ENCODE results near the gene C1orf74. TPM values are rescaled to one million over a fixed set of nuclear protein-coding genes. Genes with fewer than 3 reads are reported as not detected.
"Not testable (repeated sequence)": the region's sequence is repeated elsewhere in the genome, so short reads cannot be mapped to it uniquely, and the experiment has no call there.

The C1orf74 gene
- total and polyA plus RNA-seq, 4 donors, result 0.82 to 1.8 (median 1.1) TPM

DNA sequence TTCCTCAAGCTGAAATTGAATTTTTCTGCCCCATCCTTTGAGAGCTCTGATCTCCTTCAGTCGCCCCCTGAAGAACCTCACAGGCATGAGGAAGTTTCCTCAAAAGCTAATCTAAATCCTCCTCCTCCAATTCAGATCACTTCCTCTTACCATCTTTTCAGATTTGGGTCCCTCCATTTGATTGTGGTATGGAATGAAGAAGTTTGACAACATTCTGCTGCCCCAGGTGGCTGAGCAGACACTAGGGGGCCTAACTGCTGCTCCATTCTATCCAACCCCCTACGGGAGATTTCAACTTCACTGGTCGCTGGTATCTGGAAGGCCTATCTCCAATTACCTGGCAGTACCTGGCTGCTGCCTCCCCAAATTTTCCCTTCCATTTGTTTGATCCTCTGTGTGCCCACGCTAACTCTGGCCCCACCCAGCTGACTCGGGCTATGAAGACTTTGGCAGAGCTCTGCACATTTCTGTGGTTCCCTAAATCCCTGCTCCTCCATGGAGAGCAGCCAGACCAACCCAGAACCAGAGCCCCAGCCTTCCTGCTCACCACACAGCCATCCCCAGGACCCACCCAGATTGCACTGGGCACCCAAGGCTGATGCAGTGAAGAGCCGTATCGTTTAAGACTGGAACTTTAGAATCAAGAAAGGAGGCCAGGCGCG is 13.8 kb upstream of the C1orf74 start:
- WGBS, result 88% methylated on average over 9 of the region's 9 CpGs

DNA sequence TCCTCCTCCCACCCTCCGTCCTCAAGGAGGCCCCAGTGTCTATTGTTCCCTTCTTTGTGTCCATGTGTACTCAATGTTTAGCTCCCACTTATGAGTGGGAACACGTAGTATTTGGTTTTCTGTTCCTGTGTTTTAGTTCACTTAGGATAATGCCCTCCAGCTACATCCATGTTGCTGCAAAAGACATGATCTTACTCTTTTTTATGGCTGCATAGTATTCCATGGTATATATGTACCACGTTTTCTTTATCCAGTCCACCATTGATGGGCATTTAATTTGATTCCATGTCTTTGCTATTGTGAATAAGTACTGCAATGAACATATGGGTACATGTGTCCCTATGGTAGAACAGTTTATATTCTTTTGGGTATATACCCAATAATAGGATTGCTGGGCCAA is 9.4 kb upstream of the C1orf74 start:
- H3K4me3 ChIP-seq (ENCODE audit: low read depth in 1 of 3, low read length in 3 of 3); H3K27me3 ChIP-seq (ENCODE audit: control insufficient read depth in 4 of 4, insufficient read depth in 4 of 4, low read length in 3 of 4); DNase-seq (ENCODE audit: low spot score); H3K9ac ChIP-seq (ENCODE audit: low read depth in 1 of 2, low read length in 2 of 2); H3K27ac ChIP-seq (ENCODE audit: low read depth in 1 of 2, low read length in 2 of 2); H3K9me3 ChIP-seq (ENCODE audit: control insufficient read depth in 4 of 4, low read length in 3 of 4): not testable (repeated sequence)
- Histone ChIP-seq H3K36me3 (ENCODE audit: control insufficient read depth in 4 of 4, insufficient read depth in 3 of 4, low read depth in 1 of 4, low read length in 3 of 4) (peaks cover 0 to 35% (median 19%) of the 10 kb centered on the region in 4 donors), H3K4me1 (ENCODE audit: control insufficient read depth in 4 of 4, insufficient read depth in 4 of 4, low read length in 3 of 4) (peaks cover 0 to 33% (median 17%) of the 10 kb centered on the region in 4 donors)
- WGBS, result 92% methylated on average over 3 of the region's 3 CpGs

More for the DNA sequence above, 13.8 kb upstream of the C1orf74 start:
- DNase-seq (ENCODE audit: low spot score), result no peak
- no peak overlapping the region for H3K9ac ChIP-seq (ENCODE audit: low read depth in 1 of 2, low read length in 2 of 2)
- H3K27ac ChIP-seq (ENCODE audit: low read depth in 1 of 2, low read length in 2 of 2), result no peak overlapping the region
- no peaks in the 10 kb centered on the region for H3K27me3 ChIP-seq (ENCODE audit: control insufficient read depth in 4 of 4, insufficient read depth in 4 of 4, low read length in 3 of 4)
- TF ChIP-seq HNF4G (IDR thresholded peaks at IDR 0.05), result no peak
- H3K4me1 ChIP-seq (ENCODE audit: control insufficient read depth in 4 of 4, insufficient read depth in 4 of 4, low read length in 3 of 4), result peaks cover 1 to 29% (median 17%) of the 10 kb centered on the region in 4 donors
- no peaks in the 10 kb centered on the region for H3K9me3 ChIP-seq (ENCODE audit: control insufficient read depth in 4 of 4, low read length in 3 of 4)
- no peak overlapping the region for H3K4me3 ChIP-seq (ENCODE audit: low read depth in 1 of 3, low read length in 3 of 3)
- peaks cover 0 to 14% (median 12%) of the 10 kb centered on the region in 4 donors for H3K36me3 ChIP-seq (ENCODE audit: control insufficient read depth in 4 of 4, insufficient read depth in 3 of 4, low read depth in 1 of 4, low read length in 3 of 4)

DNA sequence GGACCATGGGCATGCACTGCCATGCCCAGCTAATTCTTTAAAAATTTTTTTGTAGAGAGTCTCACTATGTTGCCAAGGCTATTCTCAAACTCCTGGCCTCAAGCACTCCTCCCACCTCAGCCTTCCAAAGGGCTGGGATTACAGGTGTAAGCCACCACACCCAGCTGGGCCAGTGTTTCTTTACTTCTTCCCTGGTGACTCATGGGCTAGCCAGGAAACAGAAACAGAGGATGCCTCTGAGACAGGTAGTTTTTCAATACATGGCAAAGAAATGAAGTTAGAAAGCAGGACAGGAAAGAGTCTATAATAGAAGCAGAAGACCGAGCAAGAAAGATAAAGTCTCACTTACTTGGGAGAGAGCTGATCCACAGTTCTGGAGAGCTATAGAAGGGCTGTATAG is 7.6 kb upstream of the C1orf74 start:
- Histone ChIP-seq H3K9ac (ENCODE audit: low read depth in 1 of 2, low read length in 2 of 2) (no peak overlapping the region), H3K4me1 (ENCODE audit: control insufficient read depth in 4 of 4, insufficient read depth in 4 of 4, low read length in 3 of 4) (peaks cover 4 to 47% (median 34%) of the 10 kb centered on the region in 4 donors), H3K27me3 (ENCODE audit: control insufficient read depth in 4 of 4, insufficient read depth in 4 of 4, low read length in 3 of 4) (no peaks in the 10 kb centered on the region), H3K27ac (ENCODE audit: low read depth in 1 of 2, low read length in 2 of 2) (no peak overlapping the region), H3K36me3 (ENCODE audit: control insufficient read depth in 4 of 4, insufficient read depth in 3 of 4, low read depth in 1 of 4, low read length in 3 of 4) (peaks cover 0 to 37% (median 19%) of the 10 kb centered on the region in 4 donors), H3K9me3 (ENCODE audit: control insufficient read depth in 4 of 4, low read length in 3 of 4) (no peaks in the 10 kb centered on the region), H3K4me3 (ENCODE audit: low read depth in 1 of 3, low read length in 3 of 3) (no peak overlapping the region)
- WGBS, result 49% methylated on average over 1 of the region's 1 CpG
- TF ChIP-seq GABPA (IDR thresholded peaks at IDR 0.05 in 1 of 2, conservative IDR thresholded peaks at IDR 0.05 in 1 of 2) (no peak), MAX (IDR thresholded peaks at IDR 0.05) (no peak), TAF1 (conservative IDR thresholded peaks at IDR 0.05) (no peak), REST (IDR thresholded peaks at IDR 0.05) (no peak), ZBTB33 (IDR thresholded peaks at IDR 0.05) (no peak), EGR1 (IDR thresholded peaks at IDR 0.05; ENCODE audit: low read depth in 2 of 2) (no peak), RAD21 (IDR thresholded peaks at IDR 0.05) (no peak), HNF4G (IDR thresholded peaks at IDR 0.05) (no peak), CTCF (IDR thresholded peaks at IDR 0.05; ENCODE audit: low read depth, low read length, missing input control) (no peak), FOXA1 (IDR thresholded peaks at IDR 0.05) (no peak), RXRA (IDR thresholded peaks at IDR 0.05) (no peak), NR2F2 (IDR thresholded peaks at IDR 0.05) (no peak), JUND (IDR thresholded peaks at IDR 0.05) (no peak), YY1 (IDR thresholded peaks at IDR 0.05) (no peak), FOXA2 (IDR thresholded peaks at IDR 0.05) (no peak)
- TF ChIP-seq, protein P1, sequence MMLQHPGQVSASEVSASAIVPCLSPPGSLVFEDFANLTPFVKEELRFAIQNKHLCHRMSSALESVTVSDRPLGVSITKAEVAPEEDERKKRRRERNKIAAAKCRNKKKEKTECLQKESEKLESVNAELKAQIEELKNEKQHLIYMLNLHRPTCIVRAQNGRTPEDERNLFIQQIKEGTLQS (IDR thresholded peaks at IDR 0.05), result no peak
- no peak for DNase-seq (ENCODE audit: low spot score)
